ENCODE measurements around the gene ITGAV.

ITGAV gene

DNA sequence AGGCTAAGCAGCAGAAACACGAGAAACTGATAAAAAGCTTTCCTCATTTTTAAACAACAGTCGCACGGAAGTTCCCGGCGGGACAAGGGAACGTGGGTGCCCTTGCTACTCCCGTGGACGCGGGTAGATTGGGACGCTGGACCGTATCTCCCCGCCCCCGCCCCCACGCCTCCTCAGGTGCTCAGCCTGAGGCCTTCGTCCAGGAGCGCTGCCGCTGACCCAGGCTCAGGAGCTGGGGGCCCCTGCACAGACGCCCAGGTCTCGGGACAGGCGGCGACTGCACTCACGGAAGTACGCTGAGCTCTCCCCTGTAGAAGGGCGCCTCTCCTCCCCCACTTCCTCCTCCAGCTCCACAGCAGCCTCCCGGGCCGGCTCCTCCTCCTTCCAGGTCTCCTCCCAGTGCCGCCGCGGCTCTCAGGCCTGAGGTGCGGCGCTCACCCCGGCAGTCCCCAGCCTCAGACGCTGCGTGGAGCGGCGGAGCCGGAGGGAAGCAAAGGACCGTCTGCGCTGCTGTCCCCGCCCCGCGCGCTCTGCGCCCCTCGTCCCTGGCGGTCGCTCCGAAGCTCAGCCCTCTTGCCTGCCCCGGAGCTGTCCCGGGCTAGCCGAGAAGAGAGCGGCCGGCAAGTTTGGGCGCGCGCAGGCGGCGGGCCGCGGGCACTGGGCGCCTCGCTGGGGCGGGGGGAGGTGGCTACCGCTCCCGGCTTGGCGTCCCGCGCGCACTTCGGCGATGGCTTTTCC is at the start of gene ITGAV:
Gene ITGAV (plus strand): TSS at position 445 of the 738 bp plus-strand sequence. CDS start 283 bp downstream, at position 728.
- H3K4me3 ChIP-seq (ENCODE audit: low read depth, low read length): peak within 1 kb of the TSS; percentile 91
- peak; percentile 75 for DNase-seq (ENCODE audit: low read depth)
- TF ChIP-seq, protein P1, sequence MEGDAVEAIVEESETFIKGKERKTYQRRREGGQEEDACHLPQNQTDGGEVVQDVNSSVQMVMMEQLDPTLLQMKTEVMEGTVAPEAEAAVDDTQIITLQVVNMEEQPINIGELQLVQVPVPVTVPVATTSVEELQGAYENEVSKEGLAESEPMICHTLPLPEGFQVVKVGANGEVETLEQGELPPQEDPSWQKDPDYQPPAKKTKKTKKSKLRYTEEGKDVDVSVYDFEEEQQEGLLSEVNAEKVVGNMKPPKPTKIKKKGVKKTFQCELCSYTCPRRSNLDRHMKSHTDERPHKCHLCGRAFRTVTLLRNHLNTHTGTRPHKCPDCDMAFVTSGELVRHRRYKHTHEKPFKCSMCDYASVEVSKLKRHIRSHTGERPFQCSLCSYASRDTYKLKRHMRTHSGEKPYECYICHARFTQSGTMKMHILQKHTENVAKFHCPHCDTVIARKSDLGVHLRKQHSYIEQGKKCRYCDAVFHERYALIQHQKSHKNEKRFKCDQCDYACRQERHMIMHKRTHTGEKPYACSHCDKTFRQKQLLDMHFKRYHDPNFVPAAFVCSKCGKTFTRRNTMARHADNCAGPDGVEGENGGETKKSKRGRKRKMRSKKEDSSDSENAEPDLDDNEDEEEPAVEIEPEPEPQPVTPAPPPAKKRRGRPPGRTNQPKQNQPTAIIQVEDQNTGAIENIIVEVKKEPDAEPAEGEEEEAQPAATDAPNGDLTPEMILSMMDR (IDR thresholded peaks at IDR 0.05; ENCODE audit: low read depth, low read length, missing control alignments): no peak

DNA sequence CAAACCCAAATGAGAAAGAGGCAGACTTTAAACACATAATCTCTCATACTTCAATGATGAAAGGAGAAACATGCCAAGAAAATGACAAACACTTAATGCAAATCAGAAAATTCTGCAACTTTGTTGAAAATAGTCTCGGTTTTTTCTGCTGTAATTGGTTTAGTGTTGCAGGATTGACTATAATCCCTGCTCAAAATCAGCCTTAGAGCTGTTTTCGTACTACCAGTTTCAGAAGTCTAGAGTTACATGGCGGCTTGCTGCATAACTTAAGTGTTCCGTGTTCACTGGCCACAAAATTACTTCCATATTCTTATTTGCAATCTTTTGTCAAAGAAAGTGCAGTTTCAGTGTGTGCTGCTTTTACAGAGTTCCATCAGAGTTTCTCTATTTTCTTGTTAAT is 48.9 kb upstream of the ITGAV start:
- no peak overlapping the region for H3K4me3 ChIP-seq (ENCODE audit: low read depth, low read length)
- TF ChIP-seq, protein P1 (IDR thresholded peaks at IDR 0.05; ENCODE audit: low read depth, low read length, missing control alignments): no peak
- no peak for DNase-seq (ENCODE audit: low read depth)

DNA sequence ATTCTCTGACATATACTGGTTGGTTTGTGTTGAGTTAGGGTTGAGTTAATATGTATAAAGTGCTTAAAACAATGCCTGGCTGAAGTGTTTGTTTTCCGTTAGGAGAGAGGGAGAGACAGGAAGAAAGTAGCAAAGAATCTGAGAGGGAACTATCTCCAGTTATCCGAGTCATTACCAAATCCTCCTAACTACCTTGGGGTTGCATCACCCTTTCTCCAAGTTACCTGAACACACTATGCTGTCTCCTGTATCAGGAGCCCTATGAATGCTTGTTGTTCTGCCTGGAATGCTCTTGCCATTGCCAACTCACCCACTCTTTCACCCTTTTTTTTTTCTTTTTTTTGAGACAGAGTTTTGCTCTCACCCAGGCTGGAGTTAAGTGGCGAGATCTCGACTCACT is 47.9 kb upstream of the ITGAV start:
- DNase-seq (ENCODE audit: low read depth): no peak
- H3K4me3 ChIP-seq (ENCODE audit: low read depth, low read length): no peak overlapping the region
- TF ChIP-seq, protein P1 (IDR thresholded peaks at IDR 0.05; ENCODE audit: low read depth, low read length, missing control alignments): no peak

DNA sequence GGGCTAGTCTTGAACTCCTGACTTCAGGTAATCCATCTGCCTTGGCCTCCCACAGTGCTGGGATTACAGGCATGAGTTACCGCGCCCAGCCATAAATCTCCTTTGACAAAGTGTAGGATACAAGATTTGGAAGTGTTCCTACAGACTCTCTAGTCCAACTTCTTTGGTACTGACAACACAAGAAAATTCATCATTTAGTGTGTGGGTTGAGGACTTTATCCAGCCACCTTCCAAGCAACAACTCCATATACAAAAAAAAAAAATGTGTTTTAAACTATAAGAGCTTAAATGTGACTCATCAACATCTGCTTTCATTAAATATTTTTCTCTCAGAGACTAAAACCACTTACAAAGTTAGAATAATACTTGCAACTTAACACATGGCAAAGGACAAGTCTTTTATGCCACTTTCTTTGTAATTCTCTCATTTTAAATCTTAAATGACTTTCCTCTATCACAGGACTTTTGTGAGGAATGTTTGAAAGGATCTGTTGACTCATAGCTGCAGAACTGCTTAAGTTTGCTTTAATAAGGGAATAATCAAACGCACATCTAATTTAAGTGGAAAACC is 46.2 kb upstream of the ITGAV start:
- DNase-seq (ENCODE audit: low read depth): no peak
- no peak overlapping the region for H3K4me3 ChIP-seq (ENCODE audit: low read depth, low read length)
- TF ChIP-seq, protein P1 (IDR thresholded peaks at IDR 0.05; ENCODE audit: low read depth, low read length, missing control alignments): no peak

DNA sequence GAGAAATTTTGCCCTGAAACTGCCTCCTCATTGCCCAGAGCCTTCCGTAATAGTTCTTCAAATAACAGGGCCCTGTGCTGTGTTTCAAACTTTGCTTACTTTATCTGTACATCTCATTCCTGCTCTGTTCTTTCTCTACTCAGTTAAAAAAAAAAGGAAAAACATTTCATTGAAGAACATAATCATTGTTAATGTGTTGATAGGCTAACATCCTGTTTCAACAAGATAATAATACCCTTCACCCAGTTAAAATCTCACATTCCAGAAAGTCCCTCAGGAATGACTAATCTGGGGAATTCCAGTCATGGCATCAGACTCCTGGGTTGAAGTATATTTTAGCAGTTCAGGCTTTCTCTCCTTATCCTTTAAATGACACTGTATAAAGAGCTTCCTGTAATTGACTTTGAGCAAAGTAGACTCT is 45.6 kb upstream of the ITGAV start:
- DNase-seq (ENCODE audit: low read depth): no peak
- TF ChIP-seq, protein P1 (IDR thresholded peaks at IDR 0.05; ENCODE audit: low read depth, low read length, missing control alignments): no peak
- H3K4me3 ChIP-seq (ENCODE audit: low read depth, low read length): no peak overlapping the region

DNA sequence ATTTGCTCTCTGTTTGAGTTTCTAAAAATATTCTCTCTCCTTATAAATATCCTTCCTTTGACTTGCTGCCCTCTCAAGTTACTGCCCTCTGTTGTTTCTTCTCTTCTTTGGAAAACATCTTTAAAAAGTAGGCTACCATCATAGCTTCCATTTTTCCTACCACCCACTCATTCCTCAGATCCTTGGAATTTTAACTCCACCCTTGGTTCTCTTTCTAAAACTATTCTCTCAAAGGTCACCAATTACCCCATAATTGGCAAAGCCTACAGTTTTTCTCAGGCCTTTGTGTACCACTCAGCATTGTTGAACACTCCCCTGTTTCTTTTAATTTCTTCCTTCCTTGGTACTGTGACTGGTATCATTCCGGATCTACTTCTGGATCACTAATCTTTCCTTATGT is 43.0 kb upstream of the ITGAV start:
- TF ChIP-seq, protein P1 (IDR thresholded peaks at IDR 0.05; ENCODE audit: low read depth, low read length, missing control alignments): no peak
- no peak for DNase-seq (ENCODE audit: low read depth)
- H3K4me3 ChIP-seq (ENCODE audit: low read depth, low read length): no peak overlapping the region
